Measurements from ENCODE around the gene UNC5C.

DNA sequence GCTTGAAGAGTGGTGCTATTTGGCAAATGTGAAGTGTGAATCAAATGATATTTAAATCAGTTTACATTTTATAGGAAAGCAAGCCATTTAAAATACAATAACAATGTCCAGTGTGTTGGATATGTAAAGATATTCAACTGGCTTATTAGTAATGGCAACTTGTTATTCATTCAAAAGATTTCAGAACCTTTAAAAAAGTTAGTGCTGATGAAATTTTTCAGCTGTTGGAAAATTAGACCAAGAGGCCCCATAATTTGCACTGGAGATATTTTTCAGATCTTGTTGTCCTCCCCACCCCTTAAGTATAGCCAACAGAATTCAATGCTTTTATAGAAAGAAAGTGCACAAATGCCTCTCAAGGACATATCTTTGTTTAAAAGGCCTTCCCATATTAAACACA, 54.6 kb downstream of the UNC5C start:
- TF ChIP-seq, protein P1, sequence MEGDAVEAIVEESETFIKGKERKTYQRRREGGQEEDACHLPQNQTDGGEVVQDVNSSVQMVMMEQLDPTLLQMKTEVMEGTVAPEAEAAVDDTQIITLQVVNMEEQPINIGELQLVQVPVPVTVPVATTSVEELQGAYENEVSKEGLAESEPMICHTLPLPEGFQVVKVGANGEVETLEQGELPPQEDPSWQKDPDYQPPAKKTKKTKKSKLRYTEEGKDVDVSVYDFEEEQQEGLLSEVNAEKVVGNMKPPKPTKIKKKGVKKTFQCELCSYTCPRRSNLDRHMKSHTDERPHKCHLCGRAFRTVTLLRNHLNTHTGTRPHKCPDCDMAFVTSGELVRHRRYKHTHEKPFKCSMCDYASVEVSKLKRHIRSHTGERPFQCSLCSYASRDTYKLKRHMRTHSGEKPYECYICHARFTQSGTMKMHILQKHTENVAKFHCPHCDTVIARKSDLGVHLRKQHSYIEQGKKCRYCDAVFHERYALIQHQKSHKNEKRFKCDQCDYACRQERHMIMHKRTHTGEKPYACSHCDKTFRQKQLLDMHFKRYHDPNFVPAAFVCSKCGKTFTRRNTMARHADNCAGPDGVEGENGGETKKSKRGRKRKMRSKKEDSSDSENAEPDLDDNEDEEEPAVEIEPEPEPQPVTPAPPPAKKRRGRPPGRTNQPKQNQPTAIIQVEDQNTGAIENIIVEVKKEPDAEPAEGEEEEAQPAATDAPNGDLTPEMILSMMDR (conservative IDR thresholded peaks at IDR 0.05; ENCODE audit: low read length), result no peak
- TF ChIP-seq EZH2phosphoT487 (IDR thresholded peaks at IDR 0.05; ENCODE audit: borderline replicate concordance, low read depth, low read length), result no peak
